ENCODE data around the gene CCNE1.

Gene CCNE1

GRCh38 chr19:29860492-29860891 lies 48.7 kb downstream of the CCNE1 start:
- Histone ChIP-seq H3K27me3 (ENCODE audit: insufficient read depth, low read length) (no peaks in the 10 kb centered on the region), H2AK5ac (ENCODE audit: low read length) (no peak overlapping the region), H3K9ac (ENCODE audit: low read length) (no peak overlapping the region), H3K27ac (ENCODE audit: low read depth, low read length) (no peak overlapping the region), H4K8ac (ENCODE audit: low read depth, low read length) (no peak overlapping the region), H2BK12ac (ENCODE audit: low read length) (peak overlapping the region; percentile 30), H2AFZ (ENCODE audit: insufficient read depth, low read length, poor library complexity) (no peak overlapping the region), H2BK120ac (ENCODE audit: insufficient read depth, low read length, poor library complexity) (no peak overlapping the region), H3K36me3 (ENCODE audit: control insufficient read depth in 1 of 2, insufficient read depth in 2 of 2, low read length in 2 of 2) (no peaks in the 10 kb centered on the region), H4K12ac (ENCODE audit: low read depth, low read length) (no peak overlapping the region), H2BK5ac (ENCODE audit: low read depth, low read length, poor library complexity) (no peak overlapping the region), H3K14ac (ENCODE audit: low read length) (no peak overlapping the region), H3K4ac (ENCODE audit: low read depth, low read length) (no peak overlapping the region), H3K9me3 (ENCODE audit: insufficient read depth, low read depth, low read length) (no peaks in the 10 kb centered on the region), H3K23ac (ENCODE audit: low read length) (no peak overlapping the region), H3K4me3 (ENCODE audit: low read depth, low read length) (no peak overlapping the region), H3K79me2 (ENCODE audit: control insufficient read depth, insufficient read depth, low read length, poor library complexity) (no peaks in the 10 kb centered on the region), H4K91ac (ENCODE audit: low read depth, low read length) (no peak overlapping the region), H3K79me1 (ENCODE audit: low read length) (no peaks in the 10 kb centered on the region), H3K4me2 (ENCODE audit: low read length) (no peak overlapping the region), H3K4me1 (ENCODE audit: control insufficient read depth in 1 of 2, insufficient read depth in 2 of 2, low read length in 2 of 2) (peaks cover 0 to 2% of the 10 kb centered on the region in 2 experiments), H3K18ac (ENCODE audit: low read length) (no peak overlapping the region)
- WGBS (ENCODE audit: extremely low coverage, insufficient coverage, insufficient read length) = no CpG with 5 or more reads among the region's 3 CpGs
- DNase-seq = peak; percentile 64 to 92

- Histone ChIP-seq H2BK12ac (ENCODE audit: low read length) (no peak overlapping the region), H3K27me3 (ENCODE audit: insufficient read depth, low read length) (no peaks in the 10 kb centered on the region), H2AFZ (ENCODE audit: insufficient read depth, low read length, poor library complexity) (no peak overlapping the region), H4K12ac (ENCODE audit: low read depth, low read length) (no peak overlapping the region), H3K79me2 (ENCODE audit: control insufficient read depth, insufficient read depth, low read length, poor library complexity) (no peaks in the 10 kb centered on the region), H3K36me3 (ENCODE audit: control insufficient read depth in 1 of 2, insufficient read depth in 2 of 2, low read length in 2 of 2) (no peaks in the 10 kb centered on the region), H2AK5ac (ENCODE audit: low read length) (no peak overlapping the region), H3K27ac (ENCODE audit: low read depth, low read length) (no peak overlapping the region), H3K9me3 (ENCODE audit: insufficient read depth, low read depth, low read length) (no peaks in the 10 kb centered on the region), H3K9ac (ENCODE audit: low read length) (no peak overlapping the region), H3K18ac (ENCODE audit: low read length) (no peak overlapping the region), H3K4me3 (ENCODE audit: low read depth, low read length) (no peak overlapping the region), H3K4ac (ENCODE audit: low read depth, low read length) (no peak overlapping the region), H2BK5ac (ENCODE audit: low read depth, low read length, poor library complexity) (no peak overlapping the region), H3K23ac (ENCODE audit: low read length) (no peak overlapping the region), H3K14ac (ENCODE audit: low read length) (no peak overlapping the region), H3K4me2 (ENCODE audit: low read length) (no peak overlapping the region), H4K91ac (ENCODE audit: low read depth, low read length) (no peak overlapping the region), H4K8ac (ENCODE audit: low read depth, low read length) (no peak overlapping the region), H3K79me1 (ENCODE audit: low read length) (no peaks in the 10 kb centered on the region), H2BK120ac (ENCODE audit: insufficient read depth, low read length, poor library complexity) (no peak overlapping the region), H3K4me1 (ENCODE audit: control insufficient read depth in 1 of 2, insufficient read depth in 2 of 2, low read length in 2 of 2) (peaks cover 0 to 2% of the 10 kb centered on the region in 2 experiments)
- WGBS (ENCODE audit: extremely low coverage, insufficient coverage, insufficient read length) = no CpG with 5 or more reads among the region's 7 CpGs
- no peak for DNase-seq
Measured at GRCh38 chr19:29861574-29861973, 49.8 kb downstream of the CCNE1 start.

GRCh38 chr19:29866011-29866410 lies 54.2 kb downstream of the CCNE1 start:
- H3K4me1 ChIP-seq (ENCODE audit: control insufficient read depth in 1 of 2, insufficient read depth in 2 of 2, low read length in 2 of 2) = peaks cover 0 to 4% of the 10 kb centered on the region in 2 experiments
- H3K9me3 ChIP-seq (ENCODE audit: insufficient read depth, low read depth, low read length) = no peaks in the 10 kb centered on the region
- no peak overlapping the region for H3K18ac ChIP-seq (ENCODE audit: low read length)
- H3K79me2 ChIP-seq (ENCODE audit: control insufficient read depth, insufficient read depth, low read length, poor library complexity) = no peaks in the 10 kb centered on the region
- no peak overlapping the region for H3K27ac ChIP-seq (ENCODE audit: low read depth, low read length)
- H4K8ac ChIP-seq (ENCODE audit: low read depth, low read length) = no peak overlapping the region
- no peak for DNase-seq
- H3K4ac ChIP-seq (ENCODE audit: low read depth, low read length) = no peak overlapping the region
- H2AFZ ChIP-seq (ENCODE audit: insufficient read depth, low read length, poor library complexity) = no peak overlapping the region
- no peak overlapping the region for H2BK5ac ChIP-seq (ENCODE audit: low read depth, low read length, poor library complexity)
- WGBS (ENCODE audit: extremely low coverage, insufficient coverage, insufficient read length) = no CpG with 5 or more reads among the region's 5 CpGs
- H2BK120ac ChIP-seq (ENCODE audit: insufficient read depth, low read length, poor library complexity) = no peak overlapping the region
- H3K14ac ChIP-seq (ENCODE audit: low read length) = no peak overlapping the region
- no peak overlapping the region for H4K91ac ChIP-seq (ENCODE audit: low read depth, low read length)
- H2BK12ac ChIP-seq (ENCODE audit: low read length) = no peak overlapping the region
- H3K9ac ChIP-seq (ENCODE audit: low read length) = no peak overlapping the region
- no peak overlapping the region for H3K4me3 ChIP-seq (ENCODE audit: low read depth, low read length)
- no peak overlapping the region for H3K23ac ChIP-seq (ENCODE audit: low read length)
- no peak overlapping the region for H4K12ac ChIP-seq (ENCODE audit: low read depth, low read length)
- no peak overlapping the region for H2AK5ac ChIP-seq (ENCODE audit: low read length)
- no peaks in the 10 kb centered on the region for H3K79me1 ChIP-seq (ENCODE audit: low read length)
- H3K4me2 ChIP-seq (ENCODE audit: low read length) = no peak overlapping the region
- no peaks in the 10 kb centered on the region for H3K36me3 ChIP-seq (ENCODE audit: control insufficient read depth in 1 of 2, insufficient read depth in 2 of 2, low read length in 2 of 2)
- no peaks in the 10 kb centered on the region for H3K27me3 ChIP-seq (ENCODE audit: insufficient read depth, low read length)

DNA sequence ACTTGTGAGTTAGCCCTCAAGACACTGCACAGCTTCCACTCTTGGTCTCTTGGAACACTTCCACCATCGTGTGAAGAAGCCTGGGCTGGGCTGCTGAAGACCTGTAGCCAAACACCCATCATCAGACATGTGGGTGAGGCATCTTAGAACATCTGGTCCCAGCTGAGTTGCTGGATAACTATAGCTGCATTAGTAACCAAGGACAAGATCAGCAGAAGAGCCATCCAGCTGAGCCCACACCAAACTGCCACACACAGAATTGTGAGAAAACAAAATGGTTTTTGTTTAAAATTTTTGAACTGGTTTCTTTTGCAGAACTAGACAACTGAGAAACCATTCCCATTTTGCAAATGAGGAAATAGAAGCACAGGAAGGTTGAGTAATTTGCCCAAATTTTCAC lies 56.2 kb downstream of the CCNE1 start:
- Histone ChIP-seq H3K9me3 (ENCODE audit: insufficient read depth, low read depth, low read length) (peaks cover under 1% of the 10 kb centered on the region), H4K91ac (ENCODE audit: low read depth, low read length) (no peak overlapping the region), H3K18ac (ENCODE audit: low read length) (no peak overlapping the region), H4K12ac (ENCODE audit: low read depth, low read length) (no peak overlapping the region), H3K4me2 (ENCODE audit: low read length) (no peak overlapping the region), H2BK120ac (ENCODE audit: insufficient read depth, low read length, poor library complexity) (no peak overlapping the region), H3K27ac (ENCODE audit: low read depth, low read length) (no peak overlapping the region), H3K14ac (ENCODE audit: low read length) (no peak overlapping the region), H3K36me3 (ENCODE audit: control insufficient read depth in 1 of 2, insufficient read depth in 2 of 2, low read length in 2 of 2) (no peaks in the 10 kb centered on the region), H3K4ac (ENCODE audit: low read depth, low read length) (no peak overlapping the region), H3K27me3 (ENCODE audit: insufficient read depth, low read length) (peaks cover 2% of the 10 kb centered on the region), H2AFZ (ENCODE audit: insufficient read depth, low read length, poor library complexity) (no peak overlapping the region), H3K4me1 (ENCODE audit: control insufficient read depth in 1 of 2, insufficient read depth in 2 of 2, low read length in 2 of 2) (peaks cover 13 to 16% of the 10 kb centered on the region in 2 experiments), H3K23ac (ENCODE audit: low read length) (no peak overlapping the region), H3K4me3 (ENCODE audit: low read depth, low read length) (no peak overlapping the region), H3K79me2 (ENCODE audit: control insufficient read depth, insufficient read depth, low read length, poor library complexity) (peaks cover 3% of the 10 kb centered on the region), H2BK5ac (ENCODE audit: low read depth, low read length, poor library complexity) (no peak overlapping the region), H4K8ac (ENCODE audit: low read depth, low read length) (no peak overlapping the region), H2AK5ac (ENCODE audit: low read length) (no peak overlapping the region), H3K9ac (ENCODE audit: low read length) (no peak overlapping the region), H2BK12ac (ENCODE audit: low read length) (no peak overlapping the region), H3K79me1 (ENCODE audit: low read length) (peaks cover 5% of the 10 kb centered on the region)
- DNase-seq = no peak
- no CpG with 5 or more reads among the region's 1 CpG for WGBS (ENCODE audit: extremely low coverage, insufficient coverage, insufficient read length)

Data from trophoblast cell (in vitro differentiated cells and primary cell).